Caco-2 (cell line): Measurements from ENCODE around the gene GNB2. TPM values are rescaled to one million over a fixed set of nuclear protein-coding genes. Genes with fewer than 3 reads are reported as not detected.
A peak's percentile ranks its signal among the peaks of the same experiment; 100 is the strongest.

ENCODE experiments used
- BruUV-seq: library from RNA; stranded (reverse); fragments of 400-500 nt; replicated peaks from 2 replicates; lab custom pipeline; 2021; lab: Mats Ljungman, UMichigan
- CTCF ChIA-PET: fragments of 300-600 bp; sonication (Branson Sonifier 250); formaldehyde crosslinking; loops from one replicate; lab custom pipeline; 2022; ENCODE audit warnings: antibody characterized with exemption; lab: Charles Lee
- POLR2A ChIA-PET: fragments of 300-600 bp; sonication (Branson Sonifier 250); formaldehyde crosslinking; loops from one replicate; lab custom pipeline; 2022; ENCODE audit warnings: antibody characterized with exemption; lab: Charles Lee
- DNase-seq, 2 experiments: peaks; one replicate each; pipeline versions ENCODE4 v3.0.0 to v3.0.0-alpha.2; 2020 to 2022
- H3K27me3 ChIP-seq: replicated peaks from 2 replicates; pipeline ENCODE4 v1.6.0; 2011; ENCODE audit warnings: low read length; ENCODE audit not compliant: control insufficient read depth, insufficient read depth
- H3K36me3 ChIP-seq: 2 replicates; pipeline ENCODE4 v1.5.1; 2011; ENCODE audit warnings: low read length; ENCODE audit not compliant: control insufficient read depth, insufficient read depth
- H3K4me1 ChIP-seq: fragments of 250-450 bp; sonication (Bioruptor Pico); 2 replicates; pipeline ENCODE4 v1.5.1; 2020; ENCODE audit warnings: mild to moderate bottlenecking
- H3K4me3 ChIP-seq: 2 replicates; pipeline ENCODE4 v1.5.1; 2011; ENCODE audit warnings: low read depth, mild to moderate bottlenecking, control low read depth, low read length
- H3K9me3 ChIP-seq: fragments of 250-450 bp; sonication (Bioruptor Pico); 2 replicates; pipeline ENCODE4 v1.5.1; 2020; ENCODE audit warnings: mild to moderate bottlenecking, moderate library complexity
- H3K27ac Mint-ChIP-seq: one replicate; pipeline ENCODE4 v1.8.0; 2022; ENCODE audit warnings: mixed read lengths; ENCODE audit not compliant: unreplicated experiment
- H3K27me3 Mint-ChIP-seq: one replicate; pipeline ENCODE4 v1.8.0; 2022; ENCODE audit warnings: mixed read lengths; ENCODE audit not compliant: insufficient read depth, unreplicated experiment
- H3K36me3 Mint-ChIP-seq: one replicate; pipeline ENCODE4 v1.8.0; 2022; ENCODE audit warnings: mild to moderate bottlenecking, mixed read lengths; ENCODE audit not compliant: insufficient read depth, unreplicated experiment
- H3K4me1 Mint-ChIP-seq: one replicate; pipeline ENCODE4 v1.8.0; 2022; ENCODE audit warnings: low read depth, mixed read lengths; ENCODE audit not compliant: unreplicated experiment
- H3K4me3 Mint-ChIP-seq: one replicate; pipeline ENCODE4 v1.8.0; 2022; ENCODE audit warnings: mild to moderate bottlenecking, moderate library complexity, mixed read lengths; ENCODE audit not compliant: unreplicated experiment
- H3K9me3 Mint-ChIP-seq: one replicate; pipeline ENCODE4 v1.8.0; 2022; ENCODE audit warnings: mixed read lengths; ENCODE audit not compliant: unreplicated experiment
- intact Hi-C: fragments of 100-400 bp; cut with micrococcal nuclease; formaldehyde crosslinking; loops from one replicate; pipeline ENCODE4 v1.10.0; 2022; ENCODE audit not compliant: unreplicated experiment
- total RNA-seq: library from RNA; stranded (reverse); gene quantifications from 2 replicates; pipeline ENCODE4 v1.2.3, GENCODE V29; 2022
- TF ChIP-seq, protein P1 (sequence below), 2 experiments: fragments of 200-600 bp in 1 of 2; IDR thresholded peaks; 1 replicate in 1 of 2; 2 replicates in 1 of 2; pipeline versions ENCODE4 v1.5.1 to v1.8.0; 2011 to 2022; ENCODE audit warnings: antibody characterized with exemption in 1 of 2, control low read depth in 1 of 2, inconsistent platforms in 1 of 2, low read depth in 1 of 2, low read length in 1 of 2, mild to moderate bottlenecking in 1 of 2, moderate library complexity in 1 of 2; ENCODE audit not compliant: insufficient read depth in 1 of 2, severe bottlenecking in 1 of 2, unreplicated experiment in 1 of 2

Gene GNB2
- total RNA-seq, 1 experiment from 2014 or later: 200 TPM

DNA sequence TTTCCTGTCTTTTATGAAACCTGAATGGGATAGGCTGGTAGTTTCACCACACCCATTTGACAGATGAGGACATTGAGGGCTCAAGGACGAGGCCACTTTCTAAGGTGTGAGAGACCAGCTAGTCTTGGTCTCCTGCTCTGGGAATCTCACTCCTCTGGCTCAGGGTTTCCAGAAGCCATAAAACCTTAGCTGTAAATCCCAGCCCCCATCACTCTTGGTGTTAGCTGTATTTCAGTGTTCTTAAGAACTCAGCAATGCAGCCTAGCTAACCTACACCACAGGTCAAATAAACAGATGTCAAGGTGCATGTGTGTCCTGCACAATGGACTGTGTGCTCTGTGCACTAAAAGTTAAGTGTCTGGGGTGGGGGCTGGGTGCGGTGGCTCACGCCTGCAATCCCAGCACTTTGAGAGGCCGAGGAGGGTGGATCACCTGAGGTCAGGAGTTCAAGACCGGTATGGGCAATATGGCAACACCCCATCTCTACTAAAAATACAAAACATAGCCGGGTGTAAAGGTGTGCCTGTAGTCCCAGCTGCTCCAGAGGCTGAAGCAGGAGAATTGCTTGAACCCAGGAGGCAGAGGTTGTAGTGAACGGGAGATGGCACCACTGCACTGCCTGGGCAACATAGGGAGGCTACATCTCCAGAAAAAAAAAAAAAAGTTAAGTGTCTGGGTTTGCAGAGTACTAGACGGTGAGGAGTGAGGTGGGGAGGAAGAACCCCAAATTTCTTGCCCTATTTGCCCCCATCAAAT lies 46.2 kb downstream of the GNB2 start:
- Mint-ChIP-seq H3K4me1 (peaks cover 7% of the 10 kb centered on the region), H3K4me3 (peak overlapping the region; percentile 65), H3K9me3 (peaks cover 20% of the 10 kb centered on the region), H3K27ac (no peak overlapping the region), H3K27me3 (no peaks in the 10 kb centered on the region), H3K36me3 (peaks cover 5% of the 10 kb centered on the region)
- BruUV-seq: no TSS peak
- intact Hi-C loops: loop anchor here (1.0 kb wide), 1 partner anchor 14 kb away; no protein-coding TSS in a partner anchor
- peak; percentile 31 to 71 for DNase-seq
- Histone ChIP-seq H3K9me3 (peaks cover 8% of the 10 kb centered on the region; the same call in 1 of the 2 replicates), H3K36me3 (no peaks in the 10 kb centered on the region), H3K27me3 (no peaks in the 10 kb centered on the region), H3K4me3 (peak overlapping the region; percentile 47), H3K4me1 (peaks cover 9% of the 10 kb centered on the region)
- ChIA-PET POLR2A (interaction anchor here (1.8 kb wide), 1 partner anchor 14 kb away, joined by 11 read pairs; the partner anchor contains the start of gene POP7), CTCF (interaction anchor here (0.6 to 11.0 kb wide), 2 partner anchors 14 to 109 kb away, joined by 3 to 155 read pairs; partner anchors contain the start of gene POP7)
- TF ChIP-seq, protein P1, sequence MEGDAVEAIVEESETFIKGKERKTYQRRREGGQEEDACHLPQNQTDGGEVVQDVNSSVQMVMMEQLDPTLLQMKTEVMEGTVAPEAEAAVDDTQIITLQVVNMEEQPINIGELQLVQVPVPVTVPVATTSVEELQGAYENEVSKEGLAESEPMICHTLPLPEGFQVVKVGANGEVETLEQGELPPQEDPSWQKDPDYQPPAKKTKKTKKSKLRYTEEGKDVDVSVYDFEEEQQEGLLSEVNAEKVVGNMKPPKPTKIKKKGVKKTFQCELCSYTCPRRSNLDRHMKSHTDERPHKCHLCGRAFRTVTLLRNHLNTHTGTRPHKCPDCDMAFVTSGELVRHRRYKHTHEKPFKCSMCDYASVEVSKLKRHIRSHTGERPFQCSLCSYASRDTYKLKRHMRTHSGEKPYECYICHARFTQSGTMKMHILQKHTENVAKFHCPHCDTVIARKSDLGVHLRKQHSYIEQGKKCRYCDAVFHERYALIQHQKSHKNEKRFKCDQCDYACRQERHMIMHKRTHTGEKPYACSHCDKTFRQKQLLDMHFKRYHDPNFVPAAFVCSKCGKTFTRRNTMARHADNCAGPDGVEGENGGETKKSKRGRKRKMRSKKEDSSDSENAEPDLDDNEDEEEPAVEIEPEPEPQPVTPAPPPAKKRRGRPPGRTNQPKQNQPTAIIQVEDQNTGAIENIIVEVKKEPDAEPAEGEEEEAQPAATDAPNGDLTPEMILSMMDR (IDR thresholded peaks at IDR 0.05; ENCODE audit: insufficient read depth in 1 of 2, low read depth in 1 of 2, low read length in 1 of 2, severe bottlenecking in 1 of 2, unreplicated experiment in 1 of 2): no peak

DNA sequence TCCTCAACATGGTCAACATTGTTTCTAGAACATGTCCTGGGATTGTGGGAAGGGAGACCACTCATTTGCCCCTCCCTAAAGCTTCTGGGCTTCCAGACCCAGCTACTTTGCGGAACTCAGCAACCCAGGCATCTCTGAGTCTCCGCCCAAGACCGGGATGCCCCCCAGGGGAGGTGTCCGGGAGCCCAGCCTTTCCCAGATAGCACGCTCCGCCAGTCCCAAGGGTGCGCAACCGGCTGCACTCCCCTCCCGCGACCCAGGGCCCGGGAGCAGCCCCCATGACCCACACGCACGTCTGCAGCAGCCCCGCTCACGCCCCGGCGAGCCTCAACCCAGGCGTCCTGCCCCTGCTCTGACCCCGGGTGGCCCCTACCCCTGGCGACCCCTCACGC lies 46.7 kb downstream of the GNB2 start, which contains the start of gene EPO:
Gene EPO (plus strand): TSS at position 190 of the 392 bp plus-strand sequence. CDS start 513 bp downstream, outside the sequence.
- CTCF ChIA-PET: interaction anchor here (11.0 kb wide), 1 partner anchor 15 kb away, joined by 155 read pairs; the partner anchor contains the start of gene POP7
- no peak for DNase-seq
- intact Hi-C loops: loop anchor here (1.0 kb wide), 1 partner anchor 15 kb away; no protein-coding TSS in a partner anchor

More for the DNA sequence above, 46.7 kb downstream of the GNB2 start, which contains the start of gene EPO:
- peaks cover 8% of the 10 kb centered on the region; the same call in 1 of the 2 replicates for H3K9me3 ChIP-seq
- Mint-ChIP-seq H3K4me1 (peaks cover 10% of the 10 kb centered on the region), H3K27me3 (no peaks in the 10 kb centered on the region), H3K27ac (no peak within 1 kb of the TSS), H3K9me3 (peaks cover 20% of the 10 kb centered on the region), H3K36me3 (peaks cover 5% of the 10 kb centered on the region), H3K4me3 (peak within 1 kb of the TSS; percentile 65)
- TF ChIP-seq, protein P1 (IDR thresholded peaks at IDR 0.05; ENCODE audit: insufficient read depth in 1 of 2, low read depth in 1 of 2, low read length in 1 of 2, severe bottlenecking in 1 of 2, unreplicated experiment in 1 of 2): no peak
- H3K4me1 ChIP-seq: peaks cover 9% of the 10 kb centered on the region
- H3K27me3 ChIP-seq: no peaks in the 10 kb centered on the region
- POLR2A ChIA-PET: interaction anchor here (1.8 kb wide), 1 partner anchor 15 kb away, joined by 11 read pairs; the partner anchor contains the start of gene POP7
- no TSS peak for BruUV-seq
- H3K36me3 ChIP-seq: no peaks in the 10 kb centered on the region
- H3K4me3 ChIP-seq: peak within 1 kb of the TSS; percentile 47
